ENCODE results near the gene SKP1.

The SKP1 gene

DNA sequence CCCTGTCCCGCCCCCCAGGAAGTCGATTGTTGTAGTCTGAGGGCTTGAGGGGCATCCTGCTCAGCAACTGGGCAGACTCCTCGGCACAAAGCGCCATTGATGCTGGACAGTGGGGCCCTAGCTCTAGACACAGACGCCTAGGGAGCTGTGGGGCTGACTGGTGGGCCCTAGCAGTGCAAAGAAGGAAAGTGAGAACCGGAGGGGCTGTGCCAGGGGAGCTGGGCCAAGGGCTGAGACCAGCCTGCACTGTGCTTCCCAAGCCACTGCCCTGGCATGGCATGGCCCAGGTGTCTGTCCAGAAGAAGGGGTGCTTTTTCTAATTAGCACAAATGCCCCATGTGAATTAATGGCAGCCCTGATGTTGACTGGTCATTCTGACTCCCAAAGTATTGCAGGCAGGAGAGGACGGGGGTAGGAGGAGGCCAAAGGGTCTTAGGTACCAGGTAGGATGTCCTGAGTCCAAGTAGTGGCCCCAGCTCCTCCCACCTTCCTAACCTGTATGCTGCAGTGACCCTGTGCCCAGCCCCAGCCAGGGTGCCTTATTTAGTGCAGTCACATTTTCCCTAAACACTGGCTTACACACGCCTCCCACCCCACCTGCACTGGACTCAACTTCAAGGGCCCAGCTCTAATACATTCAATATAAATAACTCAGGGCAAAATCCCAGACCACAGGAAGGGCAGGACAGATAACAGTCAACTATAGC, 46.4 kb downstream of the SKP1 start:
- DNase-seq: no peak

DNA sequence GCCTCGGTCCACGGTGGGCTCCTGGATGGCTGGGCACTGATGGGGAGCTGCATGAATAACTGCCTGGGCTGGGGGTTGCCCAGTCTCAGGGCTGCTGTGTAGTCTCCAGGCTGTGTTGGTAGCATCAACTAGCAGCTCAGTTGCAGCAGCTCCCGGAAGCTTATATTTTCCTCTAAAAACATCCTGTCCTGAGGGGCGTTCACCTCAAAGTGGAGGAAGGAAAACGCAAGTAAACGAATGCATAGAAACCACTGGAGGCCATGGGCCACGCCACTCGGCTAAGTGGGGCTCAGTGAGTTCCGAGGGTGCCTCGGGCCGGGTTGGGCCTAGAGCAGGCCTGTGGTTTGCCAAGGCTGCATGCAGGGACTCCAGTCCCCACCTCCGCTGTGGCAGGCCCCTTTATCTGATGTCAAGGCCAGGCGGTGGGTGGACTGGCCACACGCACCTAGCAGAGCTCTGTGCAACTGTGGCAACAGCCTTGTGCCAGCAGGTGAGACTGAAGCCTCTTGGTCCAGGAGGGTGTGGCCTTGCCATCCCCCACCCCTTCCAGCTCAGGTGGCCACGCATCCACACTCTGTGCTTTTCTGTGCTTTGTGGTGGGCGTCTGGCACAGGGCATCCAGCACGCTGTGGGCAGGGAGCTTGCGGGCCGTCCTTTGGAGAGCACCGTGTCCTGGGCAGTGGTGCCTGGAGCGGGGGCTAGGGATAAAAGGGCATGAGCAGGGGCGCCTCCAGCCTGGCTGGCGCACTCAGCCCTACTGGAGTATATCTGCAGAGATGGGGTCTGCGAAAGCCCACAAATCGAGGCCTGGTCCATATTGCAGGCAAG, 47.1 kb downstream of the SKP1 start:
- no peak for DNase-seq

DNA sequence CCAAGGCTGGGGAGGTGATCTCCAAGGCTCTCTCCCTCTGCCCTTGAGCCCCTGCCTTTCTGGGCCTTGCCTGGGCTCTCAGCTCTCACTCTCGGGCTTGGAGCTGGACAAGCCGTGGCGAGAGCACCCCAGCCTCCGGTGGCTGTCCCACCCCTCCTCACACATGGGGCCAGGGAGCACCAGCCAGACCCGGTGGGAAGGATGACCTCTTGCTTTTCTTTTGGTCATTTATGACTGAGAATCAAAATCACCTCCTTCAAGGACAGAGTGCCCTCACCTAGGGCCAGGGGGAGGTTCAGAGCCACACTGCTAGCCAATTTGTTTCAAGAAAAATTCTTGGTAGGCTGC, 48.1 kb downstream of the SKP1 start:
- DNase-seq: no peak

DNA sequence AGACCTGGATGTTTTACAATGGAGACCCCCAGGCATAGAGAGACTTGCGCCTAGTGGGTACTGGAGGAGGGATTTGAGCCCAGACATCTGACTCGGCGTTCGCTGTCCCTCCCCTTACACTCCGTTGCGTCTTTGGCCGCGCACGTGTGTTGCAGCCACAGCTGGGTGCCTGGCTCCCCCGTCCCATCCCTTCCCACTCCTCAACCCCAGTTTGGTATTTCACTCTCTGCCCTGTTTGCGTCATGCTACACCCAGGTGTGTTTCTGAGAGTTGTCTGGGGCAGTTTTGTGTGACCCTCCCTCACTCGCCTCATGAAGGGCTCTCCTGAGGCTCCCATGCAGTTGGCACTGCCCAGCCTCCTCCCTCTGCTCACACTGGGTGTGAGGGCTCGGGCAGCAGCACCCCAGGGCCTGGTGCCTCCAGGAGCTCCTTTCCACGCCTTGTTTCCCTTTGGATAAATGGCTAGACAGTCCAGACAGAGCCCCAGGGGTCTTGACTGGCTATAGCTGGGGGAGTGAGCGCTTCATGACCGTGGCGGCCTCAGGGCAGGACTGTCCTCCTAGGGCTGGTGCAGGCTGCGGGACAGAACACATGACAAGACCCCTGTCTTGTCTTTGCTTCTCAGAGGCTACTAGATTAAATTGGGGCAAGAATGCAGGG, 48.6 kb downstream of the SKP1 start:
- no peak for DNase-seq

DNA sequence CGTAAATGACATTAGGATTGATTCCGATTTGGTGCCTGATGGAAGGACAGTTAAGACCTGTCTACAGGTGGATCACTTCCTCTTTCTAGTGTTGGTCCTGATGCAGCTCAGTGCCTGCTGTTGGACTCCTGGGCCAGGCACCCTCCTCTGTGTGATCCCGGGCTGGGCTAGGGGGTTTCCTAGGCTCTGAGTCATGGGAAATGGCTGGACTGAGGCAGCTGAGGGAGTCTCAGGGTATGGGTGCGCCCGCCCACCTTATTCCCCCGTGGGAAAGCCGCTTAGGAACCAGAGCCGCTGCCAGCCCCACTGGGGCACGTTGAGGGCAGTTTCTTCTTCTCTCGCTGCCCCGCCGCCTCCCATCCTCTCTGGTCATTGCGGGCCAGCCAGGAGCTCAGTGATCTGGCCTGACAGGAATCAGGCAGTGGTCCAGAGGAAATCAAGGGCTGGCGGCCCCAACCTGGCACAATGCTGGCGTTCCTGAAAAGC, 49.3 kb downstream of the SKP1 start:
- peak in 1 of 14 donors; percentile 27 for DNase-seq

DNA sequence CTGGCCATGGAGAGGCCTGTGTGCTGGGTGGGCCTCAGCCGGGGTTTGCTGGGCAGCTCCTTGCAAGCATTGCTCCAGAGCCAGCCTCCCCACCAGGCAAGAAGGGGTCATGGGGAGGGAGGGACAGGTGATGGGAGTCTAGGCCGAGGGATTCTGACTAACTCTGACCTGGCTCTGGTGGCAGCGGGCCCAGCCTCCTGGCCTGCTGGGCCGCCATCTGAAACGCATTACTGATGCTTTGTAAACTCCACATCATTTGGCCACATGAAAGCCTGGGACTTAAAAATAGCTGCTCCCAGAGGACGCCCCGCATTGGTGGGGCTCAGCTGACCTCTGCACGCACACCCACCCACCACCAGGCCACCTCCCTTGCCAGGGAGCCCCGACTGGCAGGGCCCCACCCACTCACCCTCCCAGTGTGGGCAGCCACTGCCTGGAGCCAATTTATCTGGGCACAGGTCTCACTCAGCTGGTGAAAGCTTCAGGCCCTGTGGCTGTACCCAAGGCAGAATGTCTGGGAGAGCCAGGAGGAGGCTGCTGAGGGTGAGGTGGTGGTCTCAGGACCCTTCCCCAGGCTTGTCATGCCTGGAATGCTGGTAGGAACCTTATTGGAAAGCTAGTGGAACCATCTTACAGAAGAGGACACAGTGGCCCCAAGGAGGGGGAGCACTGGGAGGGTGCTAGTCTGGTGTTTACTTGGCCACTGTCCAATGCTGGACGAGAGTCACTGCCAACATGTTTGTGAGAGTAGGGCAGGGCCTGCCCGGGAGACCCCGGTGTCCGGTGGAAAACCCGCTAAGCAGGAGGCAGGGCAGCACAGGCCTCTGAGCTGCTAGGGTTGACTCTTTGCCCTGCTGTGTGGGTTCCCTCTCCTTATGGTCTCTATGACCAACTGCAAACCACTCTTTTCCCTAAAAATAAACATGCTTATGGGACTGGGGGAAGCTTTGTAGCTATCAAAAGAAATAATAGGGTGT, 51.4 kb downstream of the SKP1 start:
- peak in 10 of 14 donors; percentile 13 to 91 (median 58) for DNase-seq

DNA sequence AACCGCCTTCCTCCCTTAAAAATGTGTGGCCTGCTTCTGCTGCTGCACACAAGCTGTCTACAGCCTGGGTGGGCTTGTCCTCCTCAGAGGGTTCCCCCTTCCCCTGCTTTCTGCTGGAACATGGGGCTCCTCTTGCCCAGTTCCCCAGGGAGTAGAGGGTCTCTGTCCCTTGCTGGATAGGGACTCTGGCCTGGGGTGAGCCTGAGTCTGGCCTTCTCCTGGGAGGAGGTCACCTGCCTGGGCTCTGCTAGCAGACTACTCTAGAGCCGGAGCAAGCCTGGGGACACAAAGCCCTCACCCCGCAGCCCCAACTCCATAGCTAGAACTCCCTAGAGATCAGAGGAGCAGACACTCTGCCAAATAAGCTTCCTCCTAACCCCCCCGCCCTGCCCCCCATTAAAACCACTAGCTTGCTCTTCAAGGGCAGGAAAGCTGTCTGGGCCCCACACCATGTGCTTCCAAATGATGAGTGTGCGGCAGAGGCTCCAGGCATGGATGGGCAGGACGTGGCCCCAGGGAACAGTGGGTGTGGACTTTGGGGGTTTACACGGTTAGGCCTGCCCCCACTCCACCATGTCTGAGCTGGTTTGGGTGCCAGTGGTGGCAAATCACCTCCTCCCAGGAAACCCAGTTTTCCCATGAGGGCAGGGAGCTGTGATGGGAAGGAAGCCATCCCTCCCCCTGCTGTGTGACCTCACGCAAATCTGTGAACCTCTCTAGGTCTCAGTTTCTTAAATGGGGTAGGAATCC, 52.3 kb downstream of the SKP1 start:
- no peak for DNase-seq

DNA sequence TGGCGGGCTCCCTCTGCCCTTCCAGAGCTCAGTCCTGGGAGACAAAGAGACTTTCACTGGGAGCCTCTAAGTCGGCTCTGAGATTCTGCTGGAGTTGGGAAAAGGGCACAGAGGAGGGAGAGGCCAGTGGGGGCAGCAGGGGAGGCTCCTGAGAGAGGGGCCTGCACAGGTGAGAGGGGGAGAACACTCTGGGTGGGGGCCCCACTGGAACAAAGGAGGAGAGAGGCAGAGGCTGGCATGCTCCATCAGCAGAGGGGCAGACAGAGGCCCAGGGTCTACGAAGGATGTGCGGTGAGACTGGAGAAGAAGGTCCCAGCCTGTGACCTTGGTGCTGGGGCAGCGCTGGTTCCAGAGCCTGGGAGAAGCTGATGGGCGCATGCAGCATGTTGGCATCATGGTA, 53.4 kb downstream of the SKP1 start:
- no peak for DNase-seq

DNA sequence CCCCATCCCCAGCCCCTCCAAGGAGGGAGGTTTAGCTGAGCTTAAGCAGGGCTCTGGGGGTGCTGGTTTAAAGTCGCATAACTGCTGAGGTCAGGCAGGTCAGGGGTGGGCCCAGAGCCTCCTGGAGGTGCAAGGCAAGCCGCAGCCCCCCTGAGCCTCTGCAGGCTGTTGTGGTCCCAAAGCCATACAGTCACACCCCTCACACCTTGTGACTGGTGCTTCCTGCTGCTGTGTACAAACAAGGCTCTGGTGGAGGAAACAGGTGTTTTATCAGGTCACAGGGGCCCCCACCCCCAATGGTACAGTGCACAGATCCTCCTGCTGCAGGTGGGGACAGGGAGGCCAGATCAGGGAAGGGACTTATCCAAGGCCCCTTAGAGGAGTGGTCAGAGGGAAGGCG, 54.2 kb downstream of the SKP1 start:
- DNase-seq: no peak

DNA sequence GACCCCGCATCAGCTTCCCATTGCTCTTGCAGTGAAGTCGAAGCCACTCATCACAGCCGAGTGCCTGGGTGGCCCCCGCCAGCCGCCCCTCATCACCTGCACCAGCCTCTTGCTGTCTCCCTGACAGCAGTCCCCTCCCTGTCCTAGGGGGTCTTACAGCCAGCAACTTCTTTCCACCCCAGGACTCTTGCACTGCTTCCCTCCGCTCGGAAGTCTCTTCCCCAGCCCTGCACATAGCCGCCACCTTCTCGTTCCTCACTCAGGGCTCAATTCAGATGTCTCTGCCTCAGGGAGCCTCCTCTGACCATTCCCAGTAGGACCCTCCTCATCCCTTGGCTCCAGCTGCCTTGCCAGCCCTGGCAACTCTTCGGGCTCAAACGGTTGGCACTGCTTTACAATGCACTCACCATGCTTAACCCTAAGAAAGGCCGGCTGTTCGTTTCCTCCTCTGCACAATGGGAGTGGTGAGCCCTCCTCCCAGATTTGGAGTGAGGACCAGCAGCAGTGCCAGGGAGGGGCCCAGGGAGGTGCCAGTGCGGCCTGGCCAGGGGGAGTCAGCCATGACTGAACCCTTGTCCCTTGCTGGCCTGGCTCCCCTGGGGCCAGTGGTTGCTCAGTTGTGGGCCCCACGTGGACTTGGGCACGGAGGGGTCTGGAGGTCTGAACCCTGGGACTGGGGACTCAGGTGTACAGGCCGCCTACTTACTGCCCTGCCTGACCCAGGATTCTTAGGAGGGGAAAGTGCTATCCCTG, 56.2 kb downstream of the SKP1 start:
- DNase-seq: no peak

DNA sequence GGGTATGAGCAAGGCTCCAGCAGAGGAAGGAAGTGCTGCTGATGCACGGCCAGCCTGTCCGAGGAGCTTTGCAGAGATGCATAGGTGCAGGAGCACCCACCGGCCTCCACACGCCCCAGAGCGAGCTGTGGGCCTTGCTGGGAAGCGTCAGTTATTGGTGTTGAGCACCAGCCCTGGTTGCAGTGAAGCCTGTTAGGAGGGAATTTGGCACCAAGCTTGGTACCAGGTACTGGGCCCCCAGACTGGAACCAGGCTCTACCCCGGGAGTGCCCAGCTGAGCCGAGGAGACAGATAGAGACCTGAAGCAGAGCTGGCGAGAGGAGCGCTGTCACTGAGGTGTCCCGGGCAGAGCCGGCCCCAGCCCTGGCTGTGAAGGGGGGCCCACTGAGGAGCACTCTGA, 57.0 kb downstream of the SKP1 start:
- DNase-seq: no peak

DNA sequence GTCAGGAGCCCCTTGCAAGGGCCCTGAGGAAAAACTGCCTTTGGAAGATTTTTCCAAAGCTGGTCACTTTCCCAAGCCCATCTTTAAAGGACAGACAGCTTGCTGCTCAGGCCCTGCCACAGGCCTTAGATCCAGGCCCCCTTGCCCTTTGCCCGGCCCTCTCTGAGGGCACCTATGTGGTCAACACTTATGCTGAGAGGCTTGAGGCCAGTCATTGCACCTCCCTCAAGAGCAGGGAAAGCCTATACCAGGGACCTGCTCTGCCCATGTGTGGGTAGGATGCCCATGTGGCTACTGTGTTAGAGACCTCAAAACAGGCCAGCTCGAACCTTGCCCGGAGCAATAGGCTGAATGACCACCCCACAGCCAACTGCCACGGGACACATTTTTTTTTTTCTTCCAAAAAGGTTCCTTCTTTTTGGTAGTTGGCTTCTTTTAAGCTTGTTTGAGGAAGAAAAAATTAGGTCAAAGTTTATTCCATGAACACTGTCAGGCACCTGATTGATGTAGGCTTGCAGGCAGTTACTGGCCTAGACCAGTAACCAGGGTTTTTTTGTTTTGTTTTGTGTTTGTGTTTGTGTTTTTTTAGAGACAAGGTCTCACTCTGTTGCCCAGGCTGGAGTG, 58.4 kb downstream of the SKP1 start:
- no peak for DNase-seq

DNA sequence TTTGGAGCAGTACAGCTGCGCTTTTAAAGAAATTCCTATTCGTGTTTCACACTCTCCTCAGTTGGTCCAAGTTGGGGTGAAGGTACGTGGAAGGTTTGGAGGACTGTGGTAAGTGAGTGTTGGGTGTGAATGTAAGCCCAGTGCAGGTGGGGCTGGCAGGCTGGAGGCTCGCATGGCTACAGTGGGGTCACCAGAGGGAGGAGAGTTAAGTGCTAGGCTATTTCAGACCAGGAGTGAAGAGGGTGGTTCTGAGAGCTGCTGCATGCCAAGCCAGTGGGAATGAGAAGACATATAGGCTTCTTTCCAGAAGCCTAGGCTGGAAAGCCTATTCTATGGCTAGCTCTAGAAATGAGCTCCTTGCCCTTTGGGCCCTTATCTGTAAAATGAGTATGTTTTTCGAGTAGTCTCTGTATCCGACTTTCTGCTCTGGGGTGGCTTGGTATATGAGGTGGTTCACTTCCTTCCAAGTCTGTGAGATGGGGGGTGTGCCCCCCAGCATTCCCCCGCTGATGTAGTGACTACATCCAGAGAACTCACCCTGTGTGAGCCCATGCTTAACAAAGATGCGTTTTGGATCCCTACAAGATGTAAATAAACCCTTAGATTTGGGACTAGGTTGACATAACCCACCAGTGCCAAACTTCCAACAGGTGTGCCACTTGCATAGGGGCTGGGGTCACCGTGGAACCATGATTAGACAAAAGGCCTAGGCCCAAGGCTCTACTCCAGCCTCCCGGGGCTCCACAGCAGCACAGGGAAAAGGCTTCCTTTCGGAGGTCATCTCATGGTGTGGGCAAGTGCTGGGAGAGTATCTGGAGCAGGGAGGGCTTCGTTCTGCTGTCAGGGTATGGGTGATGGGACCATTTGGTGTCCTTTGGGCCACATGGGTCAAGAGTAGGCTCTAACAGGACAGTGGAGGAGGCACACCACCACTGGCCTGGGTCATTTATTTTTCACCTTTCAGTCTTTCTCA, 59.7 kb downstream of the SKP1 start:
- no peak for DNase-seq

DNA sequence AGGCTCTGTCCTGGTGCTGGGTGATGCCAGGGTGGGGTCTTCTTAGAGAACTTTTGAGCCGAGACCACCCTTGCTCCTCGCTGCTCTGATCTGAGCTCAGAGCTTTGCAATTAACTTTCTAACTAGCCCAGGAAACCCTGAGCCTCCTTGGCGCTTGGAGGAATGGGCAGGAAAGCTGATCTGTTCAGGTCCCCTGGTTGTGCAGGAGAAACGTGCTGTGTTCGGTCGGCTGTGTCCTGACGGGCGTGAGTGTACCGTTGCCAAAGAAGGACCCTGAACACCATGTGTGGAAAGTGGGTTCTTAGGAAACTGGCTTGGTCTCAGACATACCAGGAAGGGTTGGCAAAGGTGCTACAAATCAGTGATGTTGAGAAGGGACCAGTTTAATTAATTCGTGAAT, 60.5 kb downstream of the SKP1 start:
- no peak for DNase-seq

DNA sequence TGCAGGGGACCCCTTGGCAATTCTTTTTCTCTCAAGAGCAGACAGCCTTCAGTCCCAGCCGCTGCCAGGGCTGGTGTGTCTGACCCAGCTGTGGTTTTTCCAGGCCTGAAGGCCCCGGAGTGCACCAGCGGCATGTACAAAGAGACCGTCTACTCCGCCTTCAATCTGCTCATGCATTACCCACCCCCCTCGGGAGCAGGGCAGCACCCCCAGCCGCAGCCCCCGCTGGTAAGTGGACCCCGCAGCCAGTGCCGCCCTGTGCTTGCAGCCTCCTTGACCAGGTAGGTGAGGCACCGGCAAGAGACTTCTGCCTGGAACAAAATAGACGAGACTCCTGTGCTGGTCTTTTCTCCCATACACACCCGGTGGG, 61.0 kb downstream of the SKP1 start:
- no peak for DNase-seq

DNA sequence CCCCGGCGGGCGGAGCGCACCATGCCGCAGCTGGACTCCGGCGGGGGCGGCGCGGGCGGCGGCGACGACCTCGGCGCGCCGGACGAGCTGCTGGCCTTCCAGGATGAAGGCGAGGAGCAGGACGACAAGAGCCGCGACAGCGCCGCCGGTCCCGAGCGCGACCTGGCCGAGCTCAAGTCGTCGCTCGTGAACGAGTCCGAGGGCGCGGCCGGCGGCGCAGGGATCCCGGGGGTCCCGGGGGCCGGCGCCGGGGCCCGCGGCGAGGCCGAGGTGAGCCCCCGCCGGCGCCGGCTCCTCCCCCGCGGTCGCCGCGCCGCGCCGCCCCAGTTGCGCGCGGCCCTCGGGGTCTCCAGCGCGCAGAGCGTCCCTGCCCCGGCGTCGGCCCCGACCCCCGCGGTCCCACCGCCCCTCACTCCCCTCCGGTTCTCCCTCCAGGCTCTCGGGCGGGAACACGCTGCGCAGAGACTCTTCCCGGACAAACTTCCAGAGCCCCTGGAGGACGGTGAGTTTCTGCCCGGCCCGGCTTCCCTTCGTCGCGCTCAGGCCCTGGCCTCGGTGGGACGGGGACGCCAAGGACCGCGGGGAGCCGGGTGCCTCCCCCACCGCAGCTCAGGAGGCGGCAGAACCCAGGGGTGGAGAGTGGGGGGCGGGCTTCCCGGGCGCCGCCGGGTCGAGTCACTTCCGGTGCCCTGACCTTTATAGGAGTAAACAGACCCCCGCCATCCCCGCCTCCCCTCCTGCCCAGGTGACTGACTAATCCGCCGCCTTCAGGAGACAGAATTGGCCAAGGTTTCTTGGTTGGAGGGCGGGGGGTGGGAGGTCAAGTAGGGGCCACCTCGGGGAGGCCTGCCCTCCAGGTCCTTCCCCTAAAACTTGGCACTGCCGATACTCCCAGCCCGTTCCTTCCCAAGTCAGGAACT, 61.6 kb downstream of the SKP1 start:
- no peak for DNase-seq

DNA sequence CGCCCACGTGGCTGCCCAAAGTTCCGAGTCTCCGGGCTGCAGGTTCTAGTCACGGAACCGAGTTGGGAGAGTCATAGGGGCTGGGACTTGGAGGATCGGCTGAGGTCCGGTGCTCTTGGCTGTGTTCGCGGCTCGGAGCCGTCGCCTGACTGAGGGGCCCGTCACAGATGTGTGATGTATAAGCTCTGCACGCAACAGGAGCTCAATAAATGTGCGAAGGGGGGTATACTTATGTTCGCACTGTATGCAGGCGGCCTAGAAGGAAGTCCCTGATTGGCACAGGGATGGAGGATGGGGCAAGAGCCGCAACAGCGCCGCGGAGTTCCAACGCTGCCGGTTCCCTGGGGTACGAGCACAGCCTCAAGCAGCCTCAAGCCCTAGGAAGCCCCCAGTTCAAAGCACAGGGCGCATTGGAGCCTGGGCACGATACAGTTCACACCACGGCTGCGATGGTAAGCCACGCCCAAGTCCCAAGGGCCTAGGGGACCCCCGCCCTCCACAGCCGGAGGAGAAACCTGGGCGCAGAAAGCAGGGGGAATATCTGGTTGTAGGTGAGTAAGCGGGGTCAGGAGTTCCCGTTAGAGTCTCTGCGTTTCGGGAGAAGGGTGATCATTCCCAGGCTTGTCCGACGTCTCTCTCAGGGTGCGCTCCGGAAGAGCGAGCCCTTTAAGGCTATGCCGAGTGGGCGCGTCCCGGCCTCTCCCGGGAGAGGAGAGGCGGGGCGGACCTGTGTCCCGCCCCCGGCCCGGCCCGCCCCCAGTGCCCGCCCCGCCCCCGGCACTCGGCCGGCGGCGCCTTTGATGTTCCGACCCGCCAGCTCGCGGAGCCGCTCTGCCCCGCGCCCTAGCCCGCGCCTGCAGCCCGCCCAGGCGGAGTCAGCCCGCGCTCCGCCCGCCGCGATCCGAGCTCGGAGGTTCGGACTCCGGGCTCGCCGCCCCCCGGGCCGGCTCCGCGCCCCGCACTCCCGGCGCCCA, 62.6 kb downstream of the SKP1 start, which contains the start of gene TCF7:
Gene TCF7, plus strand, starts transcription at position 780 of the 974 bp plus-strand sequence. CDS start 226 bp downstream, outside the sequence.
- peak in 10 of 14 donors; percentile 18 to 73 (median 40) for DNase-seq
